Glomerular endothelial cell (primary cell): ENCODE results near the gene GTF2B. TPM values are rescaled to one million over a fixed set of nuclear protein-coding genes. Genes with fewer than 3 reads are reported as not detected.

Source experiments
- total RNA-seq: library from RNA; depleted of rRNA; stranded (reverse); fragments of >200 nt; gene quantifications from 2 replicates; pipeline ENCODE4 v1.2.3, GENCODE V29; 2015

The GTF2B gene
- total RNA-seq, 1 donor from 2014 or later = 24.5 TPM

Other genes starting within 250 kb of the GTF2B start
- 29.1 and 33.8 TPM in 2 replicates for gene PKN2, start 207.3 kb downstream of the GTF2B start, total RNA-seq
- gene KYAT3, start 101.1 kb upstream of the GTF2B start, total RNA-seq = 17.3 and 26.5 TPM in 2 replicates
- 5.0 and 7.4 TPM in 2 replicates for gene RBMXL1, start 101.1 kb upstream of the GTF2B start, total RNA-seq
- gene GBP3, start 131.3 kb upstream of the GTF2B start, total RNA-seq = 47.3 and 48.9 TPM in 2 replicates
- 24.7 and 60.4 TPM in 2 replicates for gene GBP1, start 173.6 kb upstream of the GTF2B start, total RNA-seq
- gene GBP2, start 234.5 kb upstream of the GTF2B start, total RNA-seq = 49.8 and 52.7 TPM in 2 replicates